Measurements from ENCODE around the gene MANEAL.

GRCh38 chr1:37761416-37762095 is 32.1 kb upstream of the MANEAL start:
- no peak for TF ChIP-seq MAZ (IDR thresholded peaks at IDR 0.05; ENCODE audit: borderline replicate concordance, low read depth, low read length)
- TF ChIP-seq RAD21 (IDR thresholded peaks at IDR 0.05; ENCODE audit: low read length): no peak
